Activated CD4-positive, alpha-beta T cell treated with anti-CD3 and anti-CD28 coated beads, Interleukin-2, amount 10 ng/mL, durations not matched to agents 24 days and 14 days (primary cell): ENCODE results near the gene DNAI7. TPM values are rescaled to one million over a fixed set of nuclear protein-coding genes. Genes with fewer than 3 reads are reported as not detected.
A peak's percentile ranks its signal among the peaks of the same experiment; 100 is the strongest.

Experiments
- DNase-seq: peaks from one replicate; pipeline ENCODE4 v3.0.0; 2022
- H3K27ac Mint-ChIP-seq: one replicate; pipeline ENCODE4 v1.8.0; 2022; ENCODE audit warnings: mild to moderate bottlenecking, mixed read lengths
- H3K27me3 Mint-ChIP-seq: one replicate; pipeline ENCODE4 v1.8.0; 2022; ENCODE audit warnings: mixed read lengths
- H3K36me3 Mint-ChIP-seq: one replicate; pipeline ENCODE4 v1.8.0; 2022; ENCODE audit warnings: low read depth, mild to moderate bottlenecking, mixed read lengths
- H3K4me1 Mint-ChIP-seq: one replicate; pipeline ENCODE4 v1.8.0; 2021; ENCODE audit warnings: mixed read lengths
- H3K4me3 Mint-ChIP-seq: one replicate; pipeline ENCODE4 v1.8.0; 2022; ENCODE audit warnings: mild to moderate bottlenecking, moderate library complexity, mixed read lengths
- H3K9me3 Mint-ChIP-seq: one replicate; pipeline ENCODE4 v1.8.0; 2021; ENCODE audit warnings: mixed read lengths
- intact Hi-C: fragments of 100-400 bp; cut with micrococcal nuclease; formaldehyde crosslinking; loops from one replicate; pipeline ENCODE4 v1.15.1; 2023
- total RNA-seq: library from RNA; stranded (reverse); gene quantifications from 2 replicates; pipeline ENCODE4 v1.2.3, GENCODE V29; 2022

The DNAI7 gene
- total RNA-seq, 1 donor from 2014 or later, result not detected

DNA sequence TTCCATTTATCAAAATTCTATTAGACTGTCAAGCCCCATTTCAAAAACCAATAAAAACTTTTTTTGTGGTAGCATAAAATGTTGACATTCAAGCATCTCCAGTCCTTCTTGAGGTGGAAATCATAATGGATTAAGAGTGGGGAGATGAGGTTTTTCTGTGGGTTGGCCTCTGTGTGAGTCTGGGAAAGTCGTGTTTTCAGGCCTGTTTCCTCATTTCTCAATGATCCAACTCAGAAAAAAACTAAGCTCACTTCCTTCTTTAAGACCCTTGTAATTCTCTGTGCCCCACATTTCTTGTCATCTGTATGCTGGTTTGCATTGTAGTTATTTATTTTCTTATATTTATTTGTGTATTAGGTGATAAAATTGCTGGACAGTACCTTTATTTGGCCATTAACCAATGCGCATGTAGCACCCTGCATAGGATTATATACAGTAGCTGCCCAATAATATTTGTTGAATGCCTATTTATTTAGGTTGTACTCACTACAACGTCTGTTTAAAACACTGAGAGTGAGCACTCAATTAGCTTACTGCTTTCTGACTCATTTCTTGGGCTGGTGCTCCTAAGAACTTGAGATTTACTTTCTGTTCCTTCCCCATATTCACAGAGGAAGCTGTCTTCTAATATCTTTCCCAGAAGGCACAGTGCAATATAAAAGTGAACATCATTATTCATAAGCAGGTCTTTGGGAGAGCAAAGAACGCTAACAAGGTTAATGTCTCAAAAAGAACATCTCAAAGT lies 121.9 kb downstream of the DNAI7 start:
- peaks cover 14% of the 10 kb centered on the region for H3K4me1 Mint-ChIP-seq
- peaks cover 63% of the 10 kb centered on the region for H3K36me3 Mint-ChIP-seq
- no peak overlapping the region for H3K27ac Mint-ChIP-seq
- peaks cover 7% of the 10 kb centered on the region for H3K9me3 Mint-ChIP-seq
- H3K4me3 Mint-ChIP-seq, result no peak overlapping the region
- no peak for DNase-seq
- intact Hi-C loops, result no loop called here
- no peaks in the 10 kb centered on the region for H3K27me3 Mint-ChIP-seq

DNA sequence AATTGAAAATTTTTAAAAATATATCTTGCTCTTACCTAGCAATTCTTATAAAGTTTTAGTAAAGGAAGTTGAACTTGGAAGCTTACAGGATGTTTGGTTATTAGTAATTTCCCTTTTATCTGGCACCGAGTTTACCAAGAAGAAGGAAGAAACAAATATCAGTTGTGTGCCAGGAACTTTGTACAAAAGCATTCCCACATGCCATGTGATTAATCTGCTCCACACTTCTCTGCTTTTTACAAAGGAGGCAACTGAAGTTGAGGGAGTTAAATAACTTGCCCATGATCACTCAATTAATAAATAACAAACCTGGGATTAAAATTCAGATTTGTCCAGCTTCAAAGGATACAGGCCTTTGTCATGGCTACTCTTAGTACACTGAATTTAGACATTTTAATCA lies 123.6 kb downstream of the DNAI7 start:
- Mint-ChIP-seq H3K27ac (no peak overlapping the region), H3K27me3 (no peaks in the 10 kb centered on the region), H3K9me3 (peaks cover 7% of the 10 kb centered on the region), H3K4me3 (no peak overlapping the region), H3K36me3 (peaks cover 74% of the 10 kb centered on the region), H3K4me1 (peaks cover 19% of the 10 kb centered on the region)
- DNase-seq, result no peak
- intact Hi-C loops, result no loop called here

DNA sequence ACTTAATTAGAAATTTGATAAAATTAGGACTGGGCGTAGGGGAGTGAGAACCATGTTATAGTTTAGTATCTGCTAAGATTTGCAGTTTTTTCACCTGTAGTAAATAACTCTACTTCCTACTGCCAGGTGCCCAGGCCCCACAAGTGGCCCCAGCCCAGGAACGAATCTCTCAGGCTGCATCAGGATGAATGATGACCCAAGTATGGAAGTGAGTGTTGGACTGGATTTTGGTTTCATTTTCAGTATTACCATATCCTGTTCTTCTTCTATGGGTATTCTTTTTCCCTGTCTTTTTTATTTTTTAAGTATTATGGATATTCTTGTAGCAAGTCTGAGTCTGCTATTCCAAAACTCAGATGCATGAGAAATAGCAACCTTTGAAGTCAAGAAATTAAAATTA lies 125.7 kb downstream of the DNAI7 start:
- H3K4me3 Mint-ChIP-seq, result no peak overlapping the region
- no peak overlapping the region for H3K27ac Mint-ChIP-seq
- DNase-seq, result no peak
- intact Hi-C loops, result loop anchor here (2.0 kb wide), 1 partner anchor 14 kb away; no protein-coding TSS in a partner anchor
- peaks cover 7% of the 10 kb centered on the region for H3K9me3 Mint-ChIP-seq
- peaks cover 81% of the 10 kb centered on the region for H3K36me3 Mint-ChIP-seq
- H3K27me3 Mint-ChIP-seq, result no peaks in the 10 kb centered on the region
- H3K4me1 Mint-ChIP-seq, result peaks cover 22% of the 10 kb centered on the region

DNA sequence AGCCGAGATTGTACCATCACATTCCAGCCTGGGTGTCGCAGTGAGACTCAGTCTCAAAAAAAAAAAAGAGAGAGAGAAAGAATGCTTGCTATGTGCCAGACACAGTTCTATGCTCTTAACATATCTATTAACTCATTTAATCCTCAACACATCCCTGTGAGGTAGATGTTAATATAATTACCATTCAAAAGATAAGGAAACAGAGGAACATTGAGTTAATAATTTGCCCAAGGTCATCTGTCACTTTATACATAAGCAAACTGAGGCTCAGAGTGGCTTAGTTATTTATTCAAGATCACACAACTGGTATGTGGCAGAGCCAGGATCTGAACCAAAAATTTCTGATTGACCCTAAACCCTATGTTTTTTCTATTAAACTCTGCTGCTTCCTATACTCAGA lies 129.9 kb downstream of the DNAI7 start:
- H3K9me3 Mint-ChIP-seq, result peaks cover under 1% of the 10 kb centered on the region
- no peak overlapping the region for H3K4me3 Mint-ChIP-seq
- intact Hi-C loops, result no loop called here
- H3K27me3 Mint-ChIP-seq, result no peaks in the 10 kb centered on the region
- DNase-seq, result no peak
- peaks cover 68% of the 10 kb centered on the region for H3K36me3 Mint-ChIP-seq
- no peak overlapping the region for H3K27ac Mint-ChIP-seq
- peaks cover 41% of the 10 kb centered on the region for H3K4me1 Mint-ChIP-seq

- DNase-seq, result no peak
- no peaks in the 10 kb centered on the region for H3K27me3 Mint-ChIP-seq
- H3K36me3 Mint-ChIP-seq, result peaks cover 60% of the 10 kb centered on the region
- no peaks in the 10 kb centered on the region for H3K9me3 Mint-ChIP-seq
- peaks cover 41% of the 10 kb centered on the region for H3K4me1 Mint-ChIP-seq
- H3K27ac Mint-ChIP-seq, result peak overlapping the region; percentile 2
- no peak overlapping the region for H3K4me3 Mint-ChIP-seq
- intact Hi-C loops, result loop anchor here (1.0 kb wide), 1 partner anchor 8 kb away; no protein-coding TSS in a partner anchor
Measured at GRCh38 chr12:25063873-25064628, 130.9 kb downstream of the DNAI7 start.

GRCh38 chr12:25058658-25059058 lies 136.3 kb downstream of the DNAI7 start:
- Mint-ChIP-seq H3K36me3 (peaks cover 22% of the 10 kb centered on the region), H3K4me3 (no peak overlapping the region), H3K27ac (no peak overlapping the region), H3K27me3 (no peaks in the 10 kb centered on the region), H3K4me1 (peaks cover 56% of the 10 kb centered on the region), H3K9me3 (no peaks in the 10 kb centered on the region)
- intact Hi-C loops, result loop anchor here (10.0 kb wide), 1 partner anchor 344 kb away; no protein-coding TSS in a partner anchor
- no peak for DNase-seq

Other genes starting within 250 kb of the DNAI7 start
- 49.7 and 51.9 TPM in 2 replicates for gene BCAT1, start 246.1 kb downstream of the DNAI7 start, total RNA-seq
- 9.9 TPM in 2 replicates for gene ETFRF1, start 77 bp upstream of the DNAI7 start, total RNA-seq
- gene KRAS, start 55.8 kb upstream of the DNAI7 start, total RNA-seq, result 26.4 and 27.4 TPM in 2 replicates